Keratinocyte (primary cell): ENCODE measurements around the gene CASKIN2. TPM values are rescaled to one million over a fixed set of nuclear protein-coding genes. Genes with fewer than 3 reads are reported as not detected.

Experiments used
- DNase-seq: peaks from one replicate; pipeline ENCODE4 v3.0.0-alpha.2; 2011; ENCODE audit warnings: low read depth, missing footprints, low spot score
- FAIRE-seq: peaks from 2 replicates; lab custom pipeline; 2011; peaks lifted over from hg19 to GRCh38; lab: Jason Lieb, UNC
- H2AFZ ChIP-seq: 2 replicates; pipeline ENCODE4 v1.6.0; 2012; ENCODE audit warnings: low read length, control low read depth, inconsistent platforms; ENCODE audit not compliant: control insufficient read depth
- H3K27ac ChIP-seq: 2 replicates; pipeline ENCODE4 v1.5.1; 2011; ENCODE audit warnings: low read length; ENCODE audit not compliant: control insufficient read depth, insufficient read depth
- H3K27me3 ChIP-seq: 3 replicates; pipeline ENCODE4 v1.6.0; 2011; ENCODE audit warnings: low read length; ENCODE audit not compliant: control insufficient read depth, insufficient read depth; ENCODE audit errors: extremely low read depth
- H3K36me3 ChIP-seq, 2 experiments: 2 replicates in 1 of 2; 3 replicates in 1 of 2; pipeline ENCODE4 v1.5.1; 2011; ENCODE audit warnings: low read length in 2 of 2, mild to moderate bottlenecking in 1 of 2; ENCODE audit not compliant: control insufficient read depth in 2 of 2, insufficient read depth in 2 of 2; ENCODE audit errors: extremely low read depth in 1 of 2
- H3K4me1 ChIP-seq: 3 replicates; pipeline ENCODE4 v1.5.1; 2011; ENCODE audit warnings: low read length; ENCODE audit not compliant: control insufficient read depth, insufficient read depth; ENCODE audit errors: extremely low read depth
- H3K4me2 ChIP-seq: 3 replicates; pipeline ENCODE4 v1.6.0; 2011; ENCODE audit warnings: low read depth, low read length; ENCODE audit not compliant: control insufficient read depth, insufficient read depth; ENCODE audit errors: extremely low read depth
- H3K4me3 ChIP-seq, 3 experiments: fragments of 200-600 bp in 1 of 3; sonication (generic) in 1 of 3; 2 replicates in 2 of 3; 3 replicates in 1 of 3; pipeline ENCODE4 v1.5.1; 2011 to 2016; ENCODE audit warnings: low read length in 3 of 3, mild to moderate bottlenecking in 3 of 3, control low read depth in 2 of 3, inconsistent platforms in 1 of 3, low read depth in 1 of 3, mixed read lengths in 1 of 3, mixed run types in 1 of 3, moderate library complexity in 1 of 3; ENCODE audit not compliant: control insufficient read depth in 2 of 3, insufficient read depth in 2 of 3; ENCODE audit errors: extremely low read depth in 1 of 3
- H3K79me2 ChIP-seq: 2 replicates; pipeline ENCODE4 v1.6.0; 2012; ENCODE audit warnings: low read length; ENCODE audit not compliant: control insufficient read depth, insufficient read depth
- H3K9ac ChIP-seq: 3 replicates; pipeline ENCODE4 v1.6.0; 2011; ENCODE audit warnings: low read length; ENCODE audit not compliant: control insufficient read depth, insufficient read depth; ENCODE audit errors: extremely low read depth
- H3K9me1 ChIP-seq: 3 replicates; pipeline ENCODE4 v1.6.0; 2011; ENCODE audit warnings: low read length; ENCODE audit not compliant: control insufficient read depth, insufficient read depth; ENCODE audit errors: extremely low read depth
- H3K9me3 ChIP-seq: 2 replicates; pipeline ENCODE4 v1.5.1; 2012; ENCODE audit warnings: low read depth, low read length; ENCODE audit not compliant: control insufficient read depth
- H4K20me1 ChIP-seq: 3 replicates; pipeline ENCODE4 v1.6.0; 2011; ENCODE audit warnings: low read length; ENCODE audit not compliant: control insufficient read depth, insufficient read depth; ENCODE audit errors: extremely low read depth
- EZH2 ChIP-seq: IDR thresholded peaks from one replicate; pipeline ENCODE4 v1.6.1; 2012; ENCODE audit warnings: inconsistent platforms, mild to moderate bottlenecking, low read length, moderate library complexity
- dilution Hi-C: fragments of 300-500 bp; cut with MboI; formaldehyde crosslinking; loops from one replicate; pipeline ENCODE4 v1.7.0; 2020; ENCODE audit warnings: low sequenced_read_pairs; ENCODE audit not compliant: extremely low pct_ligation_motif_present
- polyA plus RNA-seq, 5 experiments: library from polyadenylated mRNA; depleted of rRNA in 3 of 5; stranded (reverse) in 3 of 5; stranded (forward) in 1 of 5; unstranded in 1 of 5; fragments of >200 nt; gene quantifications; 1 replicate in 1 of 5; 2 replicates in 3 of 5; 3 replicates in 1 of 5; pipeline versions ENCODE4 v1.2.1 to v1.2.3, GENCODE V29; 2011 to 2012; ENCODE audit warnings: missing spikeins in 2 of 5, low read depth in 1 of 5, low replicate concordance in 1 of 5
- TF ChIP-seq, protein P1 (sequence below), 3 experiments: IDR thresholded peaks in 1 of 3; conservative IDR thresholded peaks in 1 of 3; optimal IDR thresholded peaks in 1 of 3; 2 replicates in 2 of 3; 3 replicates in 1 of 3; pipeline versions ENCODE3 to v1.5.1; 2011; ENCODE audit warnings: low read length in 3 of 3, mild to moderate bottlenecking in 3 of 3, moderate library complexity in 2 of 3, control low read depth in 1 of 3, inconsistent platforms in 1 of 3; ENCODE audit not compliant: insufficient read depth in 2 of 3; ENCODE audit errors: extremely low read depth in 1 of 3

Gene CASKIN2
- polyA plus RNA-seq, 1 donor (not counting 4 experiments of a cell fraction or from before 2014, with no cell fraction given): 3.7 TPM

- FAIRE-seq (no peak), DNase-seq (no peak)
- Histone ChIP-seq H3K9me3 (no peaks in the 10 kb centered on the region), H3K79me2 (no peaks in the 10 kb centered on the region), H3K36me3 (peaks cover 6 to 7% of the 10 kb centered on the region in 2 experiments), H3K4me1 (no peaks in the 10 kb centered on the region), H2AFZ (no peak overlapping the region), H3K4me2 (no peak overlapping the region), H3K4me3 (no peak overlapping the region), H3K27ac (no peak overlapping the region), H3K9ac (no peak overlapping the region), H4K20me1 (no peaks in the 10 kb centered on the region), H3K27me3 (no peaks in the 10 kb centered on the region), H3K9me1 (no peaks in the 10 kb centered on the region)
- TF ChIP-seq, protein P1, sequence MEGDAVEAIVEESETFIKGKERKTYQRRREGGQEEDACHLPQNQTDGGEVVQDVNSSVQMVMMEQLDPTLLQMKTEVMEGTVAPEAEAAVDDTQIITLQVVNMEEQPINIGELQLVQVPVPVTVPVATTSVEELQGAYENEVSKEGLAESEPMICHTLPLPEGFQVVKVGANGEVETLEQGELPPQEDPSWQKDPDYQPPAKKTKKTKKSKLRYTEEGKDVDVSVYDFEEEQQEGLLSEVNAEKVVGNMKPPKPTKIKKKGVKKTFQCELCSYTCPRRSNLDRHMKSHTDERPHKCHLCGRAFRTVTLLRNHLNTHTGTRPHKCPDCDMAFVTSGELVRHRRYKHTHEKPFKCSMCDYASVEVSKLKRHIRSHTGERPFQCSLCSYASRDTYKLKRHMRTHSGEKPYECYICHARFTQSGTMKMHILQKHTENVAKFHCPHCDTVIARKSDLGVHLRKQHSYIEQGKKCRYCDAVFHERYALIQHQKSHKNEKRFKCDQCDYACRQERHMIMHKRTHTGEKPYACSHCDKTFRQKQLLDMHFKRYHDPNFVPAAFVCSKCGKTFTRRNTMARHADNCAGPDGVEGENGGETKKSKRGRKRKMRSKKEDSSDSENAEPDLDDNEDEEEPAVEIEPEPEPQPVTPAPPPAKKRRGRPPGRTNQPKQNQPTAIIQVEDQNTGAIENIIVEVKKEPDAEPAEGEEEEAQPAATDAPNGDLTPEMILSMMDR (optimal IDR thresholded peaks at IDR 0.05 in 1 of 3, IDR thresholded peaks at IDR 0.05 in 1 of 3, conservative IDR thresholded peaks at IDR 0.05 in 1 of 3; ENCODE audit: extremely low read depth in 1 of 3, insufficient read depth in 2 of 3, low read length in 3 of 3): no peak
- no peak for TF ChIP-seq EZH2
- dilution Hi-C loops: no loop called here
These were observed 22.7 kb downstream of the CASKIN2 start for GRCh38 chr17:75492555-75493168.

DNA sequence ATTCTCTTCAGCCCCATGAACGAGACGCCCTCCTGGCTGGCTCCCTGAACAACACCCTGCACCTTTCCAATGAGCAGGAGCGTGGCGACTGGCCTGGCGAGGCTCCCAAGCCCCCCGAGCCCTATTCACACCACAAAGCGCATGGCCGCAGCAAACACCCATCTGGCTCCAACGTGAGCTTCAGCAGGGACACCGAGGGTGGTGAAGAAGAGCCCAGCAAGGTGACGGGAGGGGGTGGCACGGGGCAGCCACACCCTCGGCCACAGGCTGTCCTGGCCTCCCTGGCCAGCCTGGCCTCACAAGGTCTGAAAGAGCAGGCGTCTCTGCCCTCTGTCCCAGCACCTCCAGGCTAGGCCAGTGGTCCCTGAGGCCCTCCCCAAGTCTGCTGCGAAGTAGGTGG is 23.7 kb downstream of the CASKIN2 start:
- Histone ChIP-seq H3K27me3 (no peaks in the 10 kb centered on the region), H2AFZ (no peak overlapping the region), H3K79me2 (no peaks in the 10 kb centered on the region), H3K27ac (no peak overlapping the region), H3K9me3 (no peaks in the 10 kb centered on the region), H4K20me1 (no peaks in the 10 kb centered on the region), H3K9me1 (no peaks in the 10 kb centered on the region), H3K36me3 (peaks cover 6% of the 10 kb centered on the region in 2 experiments), H3K4me1 (no peaks in the 10 kb centered on the region), H3K9ac (no peak overlapping the region), H3K4me2 (no peak overlapping the region), H3K4me3 (no peak overlapping the region)
- TF ChIP-seq EZH2: no peak
- TF ChIP-seq, protein P1 (optimal IDR thresholded peaks at IDR 0.05 in 1 of 3, IDR thresholded peaks at IDR 0.05 in 1 of 3, conservative IDR thresholded peaks at IDR 0.05 in 1 of 3; ENCODE audit: extremely low read depth in 1 of 3, insufficient read depth in 2 of 3, low read length in 3 of 3): no peak
- FAIRE-seq (no peak), DNase-seq (no peak)
- dilution Hi-C loops: no loop called here
